Keratinocyte (primary cell): Measurements from ENCODE around the gene DSC2. TPM values are rescaled to one million over a fixed set of nuclear protein-coding genes. Genes with fewer than 3 reads are reported as not detected.
A peak's percentile ranks its signal among the peaks of the same experiment; 100 is the strongest.
"Not testable (repeated sequence)": the region's sequence is repeated elsewhere in the genome, so short reads cannot be mapped to it uniquely, and the experiment has no call there.

Source experiments
- DNase-seq: peaks from one replicate; pipeline ENCODE4 v3.0.0-alpha.2; 2011; ENCODE audit warnings: low read depth, missing footprints, low spot score
- FAIRE-seq: peaks from 2 replicates; lab custom pipeline; 2011; peaks lifted over from hg19 to GRCh38; lab: Jason Lieb, UNC
- H2AFZ ChIP-seq: 2 replicates; pipeline ENCODE4 v1.6.0; 2012; ENCODE audit warnings: low read length, control low read depth, inconsistent platforms; ENCODE audit not compliant: control insufficient read depth
- H3K27ac ChIP-seq: 2 replicates; pipeline ENCODE4 v1.5.1; 2011; ENCODE audit warnings: low read length; ENCODE audit not compliant: control insufficient read depth, insufficient read depth
- H3K27me3 ChIP-seq: 3 replicates; pipeline ENCODE4 v1.6.0; 2011; ENCODE audit warnings: low read length; ENCODE audit not compliant: control insufficient read depth, insufficient read depth; ENCODE audit errors: extremely low read depth
- H3K36me3 ChIP-seq, 2 experiments: 2 replicates in 1 of 2; 3 replicates in 1 of 2; pipeline ENCODE4 v1.5.1; 2011; ENCODE audit warnings: low read length in 2 of 2, mild to moderate bottlenecking in 1 of 2; ENCODE audit not compliant: control insufficient read depth in 2 of 2, insufficient read depth in 2 of 2; ENCODE audit errors: extremely low read depth in 1 of 2
- H3K4me1 ChIP-seq: 3 replicates; pipeline ENCODE4 v1.5.1; 2011; ENCODE audit warnings: low read length; ENCODE audit not compliant: control insufficient read depth, insufficient read depth; ENCODE audit errors: extremely low read depth
- H3K4me2 ChIP-seq: 3 replicates; pipeline ENCODE4 v1.6.0; 2011; ENCODE audit warnings: low read depth, low read length; ENCODE audit not compliant: control insufficient read depth, insufficient read depth; ENCODE audit errors: extremely low read depth
- H3K4me3 ChIP-seq, 3 experiments: fragments of 200-600 bp in 1 of 3; sonication (generic) in 1 of 3; 2 replicates in 2 of 3; 3 replicates in 1 of 3; pipeline ENCODE4 v1.5.1; 2011 to 2016; ENCODE audit warnings: low read length in 3 of 3, mild to moderate bottlenecking in 3 of 3, control low read depth in 2 of 3, inconsistent platforms in 1 of 3, low read depth in 1 of 3, mixed read lengths in 1 of 3, mixed run types in 1 of 3, moderate library complexity in 1 of 3; ENCODE audit not compliant: control insufficient read depth in 2 of 3, insufficient read depth in 2 of 3; ENCODE audit errors: extremely low read depth in 1 of 3
- H3K79me2 ChIP-seq: 2 replicates; pipeline ENCODE4 v1.6.0; 2012; ENCODE audit warnings: low read length; ENCODE audit not compliant: control insufficient read depth, insufficient read depth
- H3K9ac ChIP-seq: 3 replicates; pipeline ENCODE4 v1.6.0; 2011; ENCODE audit warnings: low read length; ENCODE audit not compliant: control insufficient read depth, insufficient read depth; ENCODE audit errors: extremely low read depth
- H3K9me1 ChIP-seq: 3 replicates; pipeline ENCODE4 v1.6.0; 2011; ENCODE audit warnings: low read length; ENCODE audit not compliant: control insufficient read depth, insufficient read depth; ENCODE audit errors: extremely low read depth
- H3K9me3 ChIP-seq: 2 replicates; pipeline ENCODE4 v1.5.1; 2012; ENCODE audit warnings: low read depth, low read length; ENCODE audit not compliant: control insufficient read depth
- H4K20me1 ChIP-seq: 3 replicates; pipeline ENCODE4 v1.6.0; 2011; ENCODE audit warnings: low read length; ENCODE audit not compliant: control insufficient read depth, insufficient read depth; ENCODE audit errors: extremely low read depth
- EZH2 ChIP-seq: IDR thresholded peaks from one replicate; pipeline ENCODE4 v1.6.1; 2012; ENCODE audit warnings: inconsistent platforms, mild to moderate bottlenecking, low read length, moderate library complexity
- dilution Hi-C: fragments of 300-500 bp; cut with MboI; formaldehyde crosslinking; loops from one replicate; pipeline ENCODE4 v1.7.0; 2020; ENCODE audit warnings: low sequenced_read_pairs; ENCODE audit not compliant: extremely low pct_ligation_motif_present
- polyA plus RNA-seq, 5 experiments: library from polyadenylated mRNA; depleted of rRNA in 3 of 5; stranded (reverse) in 3 of 5; stranded (forward) in 1 of 5; unstranded in 1 of 5; fragments of >200 nt; gene quantifications; 1 replicate in 1 of 5; 2 replicates in 3 of 5; 3 replicates in 1 of 5; pipeline versions ENCODE4 v1.2.1 to v1.2.3, GENCODE V29; 2011 to 2012; ENCODE audit warnings: missing spikeins in 2 of 5, low read depth in 1 of 5, low replicate concordance in 1 of 5
- TF ChIP-seq, protein P1 (sequence below), 3 experiments: IDR thresholded peaks in 1 of 3; conservative IDR thresholded peaks in 1 of 3; optimal IDR thresholded peaks in 1 of 3; 2 replicates in 2 of 3; 3 replicates in 1 of 3; pipeline versions ENCODE3 to v1.5.1; 2011; ENCODE audit warnings: low read length in 3 of 3, mild to moderate bottlenecking in 3 of 3, moderate library complexity in 2 of 3, control low read depth in 1 of 3, inconsistent platforms in 1 of 3; ENCODE audit not compliant: insufficient read depth in 2 of 3; ENCODE audit errors: extremely low read depth in 1 of 3

Gene DSC2
- polyA plus RNA-seq, 1 donor (not counting 4 experiments of a cell fraction or from before 2014, with no cell fraction given), result 37.1 TPM

DNA sequence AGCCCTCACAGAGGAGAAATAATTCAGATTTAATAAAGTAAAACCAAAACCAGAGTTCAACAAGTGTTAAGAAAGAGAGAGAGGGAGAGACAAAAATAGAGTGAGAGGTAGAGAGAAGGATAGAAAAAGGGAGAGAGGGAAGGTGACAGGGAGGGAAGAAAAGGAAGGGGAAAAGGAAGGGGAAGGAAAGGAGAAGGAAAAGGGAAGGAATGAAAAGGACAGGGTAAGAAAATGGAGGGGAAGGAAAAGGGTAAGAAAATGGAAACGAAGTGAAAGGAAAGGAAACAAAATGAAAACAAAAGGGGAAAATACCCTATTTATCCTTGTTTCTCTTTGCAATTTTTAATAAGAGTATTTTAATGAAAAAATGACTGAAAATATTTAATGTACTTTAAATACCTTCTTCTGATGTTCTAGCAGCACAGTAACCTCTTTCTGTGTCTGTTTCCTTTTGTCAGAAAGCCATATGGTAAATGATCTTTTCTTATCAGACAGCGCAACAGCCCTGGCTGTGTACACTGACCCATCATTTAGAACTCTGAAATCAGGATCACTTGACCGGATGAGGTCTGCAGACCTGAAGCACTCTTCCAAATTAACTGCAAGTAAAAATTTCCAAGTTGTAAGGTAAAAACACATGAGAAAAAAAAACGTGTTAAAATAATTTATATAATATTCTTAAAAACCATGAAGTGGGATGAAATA lies 71.5 kb downstream of the DSC2 start:
- H3K4me1 ChIP-seq, result peaks cover 8% of the 10 kb centered on the region
- H3K9me3 ChIP-seq, result peaks cover 2% of the 10 kb centered on the region
- H3K36me3 ChIP-seq, result peaks cover 25 to 32% of the 10 kb centered on the region in 2 experiments
- no peak overlapping the region for H3K27ac ChIP-seq
- no peaks in the 10 kb centered on the region for H3K9me1 ChIP-seq
- no peak overlapping the region for H3K4me2 ChIP-seq
- dilution Hi-C loops, result no loop called here
- H3K79me2 ChIP-seq, result peaks cover 61% of the 10 kb centered on the region
- H4K20me1 ChIP-seq, result no peaks in the 10 kb centered on the region
- no peak overlapping the region for H3K9ac ChIP-seq
- DNase-seq (no peak), FAIRE-seq (no peak)
- H3K4me3 ChIP-seq, result no peak overlapping the region
- H3K27me3 ChIP-seq, result no peaks in the 10 kb centered on the region
- H2AFZ ChIP-seq, result no peak overlapping the region
- TF ChIP-seq, protein P1, sequence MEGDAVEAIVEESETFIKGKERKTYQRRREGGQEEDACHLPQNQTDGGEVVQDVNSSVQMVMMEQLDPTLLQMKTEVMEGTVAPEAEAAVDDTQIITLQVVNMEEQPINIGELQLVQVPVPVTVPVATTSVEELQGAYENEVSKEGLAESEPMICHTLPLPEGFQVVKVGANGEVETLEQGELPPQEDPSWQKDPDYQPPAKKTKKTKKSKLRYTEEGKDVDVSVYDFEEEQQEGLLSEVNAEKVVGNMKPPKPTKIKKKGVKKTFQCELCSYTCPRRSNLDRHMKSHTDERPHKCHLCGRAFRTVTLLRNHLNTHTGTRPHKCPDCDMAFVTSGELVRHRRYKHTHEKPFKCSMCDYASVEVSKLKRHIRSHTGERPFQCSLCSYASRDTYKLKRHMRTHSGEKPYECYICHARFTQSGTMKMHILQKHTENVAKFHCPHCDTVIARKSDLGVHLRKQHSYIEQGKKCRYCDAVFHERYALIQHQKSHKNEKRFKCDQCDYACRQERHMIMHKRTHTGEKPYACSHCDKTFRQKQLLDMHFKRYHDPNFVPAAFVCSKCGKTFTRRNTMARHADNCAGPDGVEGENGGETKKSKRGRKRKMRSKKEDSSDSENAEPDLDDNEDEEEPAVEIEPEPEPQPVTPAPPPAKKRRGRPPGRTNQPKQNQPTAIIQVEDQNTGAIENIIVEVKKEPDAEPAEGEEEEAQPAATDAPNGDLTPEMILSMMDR (optimal IDR thresholded peaks at IDR 0.05 in 1 of 3, IDR thresholded peaks at IDR 0.05 in 1 of 3, conservative IDR thresholded peaks at IDR 0.05 in 1 of 3; ENCODE audit: extremely low read depth in 1 of 3, insufficient read depth in 2 of 3, low read length in 3 of 3), result no peak
- TF ChIP-seq EZH2, result no peak

DNA sequence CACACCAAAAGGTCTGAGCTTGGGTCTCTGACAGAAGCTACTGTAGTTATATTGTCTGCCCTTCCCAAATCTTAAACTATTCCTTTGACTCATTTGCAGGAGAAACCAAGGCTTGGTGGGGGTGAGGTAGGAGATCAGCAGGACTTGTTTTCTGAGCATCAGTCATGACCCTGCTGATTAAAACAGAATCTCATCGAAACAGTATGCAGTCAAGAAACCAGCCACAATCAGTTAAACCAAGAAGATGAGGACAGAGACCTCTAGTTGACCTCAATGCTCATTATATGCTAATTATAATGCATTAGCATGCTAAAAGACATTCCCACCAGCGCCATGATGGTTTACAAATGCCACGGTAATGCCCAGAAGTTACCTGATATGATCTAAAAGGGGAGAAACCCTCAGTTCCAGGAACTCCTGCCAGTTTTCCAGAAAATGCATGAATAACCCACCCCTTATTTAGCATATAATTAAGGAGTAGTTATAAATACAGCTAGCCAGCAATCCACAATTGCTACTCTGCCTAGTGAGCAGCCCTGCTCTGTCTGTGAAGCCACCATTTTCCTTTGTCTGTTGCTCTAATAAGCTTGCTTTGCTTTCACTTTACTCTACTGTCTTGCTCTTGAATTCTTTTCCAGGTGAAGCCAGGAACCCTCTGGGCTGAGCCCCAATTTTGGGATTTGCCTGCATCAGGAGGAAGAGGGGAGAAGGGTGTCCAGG lies 86.3 kb downstream of the DSC2 start:
- Histone ChIP-seq H3K9ac (no peak overlapping the region), H3K4me1 (peaks cover 7% of the 10 kb centered on the region), H4K20me1 (no peaks in the 10 kb centered on the region), H2AFZ (no peak overlapping the region), H3K4me2 (no peak overlapping the region), H3K36me3 (peaks cover 20 to 24% of the 10 kb centered on the region in 2 experiments), H3K79me2 (peaks cover 3% of the 10 kb centered on the region), H3K9me3 (no peaks in the 10 kb centered on the region), H3K9me1 (no peaks in the 10 kb centered on the region), H3K4me3 (no peak overlapping the region), H3K27ac (no peak overlapping the region), H3K27me3 (no peaks in the 10 kb centered on the region)
- DNase-seq (no peak), FAIRE-seq (peak; percentile 46)
- TF ChIP-seq, protein P1 (optimal IDR thresholded peaks at IDR 0.05 in 1 of 3, IDR thresholded peaks at IDR 0.05 in 1 of 3, conservative IDR thresholded peaks at IDR 0.05 in 1 of 3; ENCODE audit: extremely low read depth in 1 of 3, insufficient read depth in 2 of 3, low read length in 3 of 3), result no peak
- TF ChIP-seq EZH2, result no peak
- dilution Hi-C loops, result no loop called here

DNA sequence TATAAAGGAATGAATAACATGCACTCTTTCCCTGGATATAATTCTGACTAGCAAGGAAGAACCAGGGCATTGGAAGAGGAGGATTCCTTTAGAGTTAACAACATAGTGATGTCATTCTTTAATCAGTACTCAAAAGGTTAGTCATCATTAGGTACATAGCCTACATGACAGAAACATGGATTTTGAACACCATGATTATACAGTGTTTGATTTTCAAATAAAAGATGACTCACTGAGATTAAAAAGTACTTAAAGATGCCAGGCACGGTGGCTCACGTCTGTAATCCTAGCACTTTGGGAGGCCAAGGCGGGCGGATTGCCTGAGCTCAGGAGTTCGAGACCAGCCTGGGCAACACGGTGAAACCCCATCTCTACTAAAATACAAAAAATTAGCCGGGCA lies 90.8 kb downstream of the DSC2 start:
- H3K9ac ChIP-seq, H3K27ac ChIP-seq, H4K20me1 ChIP-seq, H3K27me3 ChIP-seq, H3K9me3 ChIP-seq, H3K9me1 ChIP-seq, dilution Hi-C loops, H3K4me3 ChIP-seq, H2AFZ ChIP-seq, H3K4me2 ChIP-seq: not testable (repeated sequence)
- peaks cover 8 to 18% of the 10 kb centered on the region in 2 experiments for H3K36me3 ChIP-seq
- FAIRE-seq, result peak; percentile 94
- DNase-seq, result peak; percentile 88
- peaks cover 10% of the 10 kb centered on the region for H3K4me1 ChIP-seq
- H3K79me2 ChIP-seq, result peaks cover 15% of the 10 kb centered on the region
